Measurements from ENCODE around the gene TBC1D10A.

DNA sequence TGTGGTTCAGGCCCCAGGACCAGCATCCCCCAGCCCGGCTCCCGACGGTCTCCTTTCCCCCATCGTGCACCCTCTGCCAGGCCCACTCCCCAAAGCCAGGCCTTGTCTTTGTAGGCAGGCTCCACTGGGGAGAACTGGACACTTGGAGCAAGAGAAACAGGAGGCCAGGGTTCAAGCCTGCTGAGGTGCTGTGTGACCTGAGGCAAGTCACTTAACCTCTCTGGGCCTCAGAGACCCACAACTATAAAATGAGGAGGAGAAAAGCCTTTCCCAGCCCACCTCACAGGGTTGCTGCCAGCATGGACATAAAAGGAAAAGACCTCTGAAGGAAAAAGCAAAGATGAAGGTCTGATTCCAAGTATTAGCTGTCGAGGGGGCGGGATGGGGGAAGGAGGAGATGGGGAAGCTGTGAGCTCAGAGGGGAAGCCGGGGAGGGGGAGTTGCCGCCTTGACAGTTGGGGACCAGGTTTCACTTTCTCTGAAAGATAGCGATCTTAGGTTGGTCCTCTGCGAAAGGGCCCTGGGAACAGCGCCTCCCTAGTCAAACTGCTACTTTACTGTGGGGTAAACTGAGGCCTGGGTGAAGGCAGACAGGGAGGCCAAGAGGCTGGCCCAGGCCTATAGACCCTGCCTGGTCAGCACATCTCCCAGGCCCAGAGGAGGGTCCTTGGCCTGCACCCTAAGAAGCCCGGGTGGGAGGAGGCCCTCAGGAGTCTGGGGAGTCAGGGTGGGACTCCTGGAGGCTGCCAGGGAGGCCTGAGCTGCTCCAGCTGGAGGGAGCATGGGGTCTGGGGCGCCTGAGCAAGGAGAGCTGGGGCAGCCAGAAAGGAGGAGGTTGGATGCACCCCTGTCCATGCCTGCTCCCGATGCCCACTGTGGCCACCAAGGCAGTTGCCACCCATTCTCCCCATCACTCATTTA lies 59.1 kb downstream of the TBC1D10A start:
- TF ChIP-seq CTCF (IDR thresholded peaks at IDR 0.05; ENCODE audit: poor library complexity) = no peak
- no peak for TF ChIP-seq EZH2 (IDR thresholded peaks at IDR 0.05; ENCODE audit: borderline replicate concordance)
